NCI-H226 (cell line): Measurements from ENCODE around the gene SYT13.
"Not testable (repeated sequence)": the region's sequence is repeated elsewhere in the genome, so short reads cannot be mapped to it uniquely, and the experiment has no call there.

Source experiments
- DNase-seq: peaks from one replicate; pipeline ENCODE4 v3.0.0-alpha.2; 2015

SYT13 gene

DNA sequence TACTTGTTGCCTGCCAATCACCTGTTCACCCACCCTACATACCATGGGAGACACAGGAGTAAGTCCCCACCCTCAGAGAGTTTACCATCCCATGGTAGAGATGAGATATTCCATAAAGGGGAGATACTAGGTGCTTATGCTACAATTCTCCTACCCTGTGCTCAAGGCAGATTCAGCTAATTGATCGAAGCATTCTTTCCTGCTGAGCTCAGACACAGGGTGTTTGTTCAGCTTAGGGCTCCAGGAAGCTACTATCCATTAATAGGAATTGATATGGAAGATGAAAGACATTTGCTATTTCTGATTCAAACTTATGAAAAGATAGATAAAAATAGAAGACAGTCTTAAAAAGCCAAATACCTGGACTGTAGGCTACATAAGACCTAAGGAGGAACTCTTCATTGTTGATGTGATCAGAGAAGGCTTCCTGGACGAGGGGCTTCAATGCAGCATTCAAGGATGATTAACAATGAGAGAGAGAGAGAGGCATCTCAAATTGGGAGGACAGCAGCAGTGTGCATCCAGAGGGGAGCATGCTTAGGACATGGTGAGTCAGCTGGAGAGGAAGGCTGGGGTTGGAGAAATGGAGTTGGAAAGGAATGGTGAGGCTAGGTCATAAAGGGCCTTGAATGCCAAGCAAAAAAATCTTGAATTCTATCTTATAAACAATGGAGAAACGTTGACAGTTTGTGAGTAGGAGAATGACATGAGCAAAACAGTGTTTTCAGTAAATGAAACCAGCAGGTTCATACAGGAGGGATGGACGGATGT is 15.0 kb downstream of the SYT13 start:
- DNase-seq: no peak

DNA sequence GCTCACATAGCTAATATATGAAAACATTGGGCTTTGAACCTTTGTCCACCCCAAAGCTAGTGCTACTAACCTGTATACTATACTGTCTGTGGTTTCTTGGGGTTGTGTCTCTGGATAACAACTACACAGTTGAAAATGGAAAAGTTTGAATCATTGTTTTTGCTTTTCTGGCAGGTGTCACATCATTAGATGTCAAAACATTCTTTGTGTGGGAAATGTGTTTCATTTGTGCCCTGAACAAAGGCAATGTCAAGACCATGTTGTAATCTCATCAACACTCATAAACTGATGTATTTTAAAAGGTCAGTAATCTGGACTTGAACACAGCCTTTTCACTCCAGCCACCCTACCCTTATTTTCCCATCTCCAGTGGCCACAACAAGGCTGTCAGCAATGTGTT is 16.5 kb downstream of the SYT13 start:
- no peak for DNase-seq

- DNase-seq: no peak
Observed at GRCh38 chr11:45267652-45268299, 18.4 kb downstream of the SYT13 start.

GRCh38 chr11:45267052-45267451 is 19.1 kb downstream of the SYT13 start:
- DNase-seq: no peak

GRCh38 chr11:45266676-45267020 is 19.5 kb downstream of the SYT13 start:
- DNase-seq: no peak

- DNase-seq: no peak
Observed at GRCh38 chr11:45265969-45266675, 20.0 kb downstream of the SYT13 start.

DNA sequence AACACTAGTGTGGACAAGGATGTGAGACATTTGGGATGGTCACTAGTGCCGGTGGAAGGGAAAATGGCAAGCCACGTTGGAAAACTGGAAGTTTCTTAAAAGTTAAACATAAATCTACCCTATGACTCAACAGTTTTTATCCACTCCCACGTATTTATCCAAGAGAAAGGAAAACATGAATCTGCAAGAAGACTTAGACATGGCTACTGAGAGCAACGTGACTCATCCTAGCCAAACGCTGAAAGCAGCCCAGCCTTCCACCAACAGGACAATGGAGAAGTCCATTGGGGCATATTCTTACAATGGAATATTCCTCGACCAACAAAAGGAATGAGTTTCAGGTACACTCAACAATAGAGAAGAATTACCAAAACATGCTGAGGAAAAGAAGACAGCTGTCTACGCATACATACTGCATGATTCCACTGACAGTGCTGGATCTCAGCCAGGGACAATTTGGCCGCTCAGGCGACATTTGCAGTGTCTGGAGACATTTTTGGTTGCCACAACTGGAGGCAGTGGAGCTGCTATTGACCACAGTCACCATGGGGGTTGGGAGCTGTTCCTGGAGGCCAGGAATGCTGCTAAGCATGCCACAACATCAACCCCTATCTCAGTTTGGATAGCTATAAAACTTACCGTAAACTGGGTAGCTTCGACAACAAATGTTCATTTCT is 21.2 kb downstream of the SYT13 start:
- DNase-seq: peak; percentile 58

DNA sequence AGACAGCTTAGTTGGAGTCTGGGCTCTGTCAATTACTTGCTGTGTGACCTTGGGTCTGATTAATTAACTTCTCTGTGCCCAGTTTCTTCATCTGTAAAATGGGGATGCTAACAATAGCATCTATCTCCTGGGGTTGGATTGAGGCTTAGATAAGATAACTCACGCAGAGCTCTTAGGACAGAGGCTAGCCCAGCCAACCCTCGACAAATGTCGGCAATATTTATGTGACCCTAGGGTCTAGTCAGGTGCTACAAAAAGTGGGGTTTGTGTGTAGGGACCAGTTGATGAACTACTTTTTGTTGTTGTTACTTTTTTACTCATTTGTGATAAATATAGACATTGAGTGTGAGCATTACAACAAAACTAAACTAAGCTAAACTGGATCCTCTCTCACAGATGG is 22.4 kb downstream of the SYT13 start:
- DNase-seq: no peak

DNA sequence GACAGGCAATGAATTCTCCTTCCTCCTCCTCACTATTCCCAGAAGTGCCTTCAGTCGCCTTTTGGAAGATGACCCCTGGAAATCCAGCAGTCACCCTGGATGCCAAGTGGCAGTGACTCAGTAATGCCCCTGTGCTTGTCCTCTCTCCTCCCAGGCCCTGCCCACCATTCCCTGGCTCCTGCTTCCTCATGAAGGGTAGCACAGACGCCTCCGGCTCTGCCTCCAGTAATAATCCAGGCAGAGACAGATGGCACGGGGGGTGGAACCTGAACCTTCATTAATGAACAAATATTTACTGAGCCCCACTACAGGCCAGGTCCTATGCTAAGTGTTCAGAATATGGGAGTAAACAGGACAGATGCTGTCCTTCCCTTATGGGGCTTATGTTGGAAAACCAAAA is 23.2 kb downstream of the SYT13 start:
- no peak for DNase-seq

DNA sequence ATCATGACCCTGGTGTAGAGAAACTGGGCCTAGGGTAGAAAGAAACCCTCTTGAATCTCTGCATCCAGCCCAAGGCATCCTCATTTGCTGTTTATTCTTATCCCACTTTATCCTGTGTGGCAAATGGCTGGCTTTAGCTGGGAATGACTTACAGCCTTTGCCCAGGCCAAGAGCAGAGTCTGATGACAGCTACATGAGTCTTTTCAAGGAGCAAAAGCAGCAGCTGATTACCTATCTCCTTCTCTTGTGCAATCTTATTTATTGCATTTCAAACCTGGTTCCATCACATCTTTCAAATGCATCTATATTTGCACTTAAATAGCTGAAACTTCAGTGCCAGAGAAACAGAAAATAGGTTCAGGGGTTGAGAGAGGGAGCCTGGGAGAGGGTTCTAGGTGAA is 26.1 kb downstream of the SYT13 start:
- DNase-seq: no peak

DNA sequence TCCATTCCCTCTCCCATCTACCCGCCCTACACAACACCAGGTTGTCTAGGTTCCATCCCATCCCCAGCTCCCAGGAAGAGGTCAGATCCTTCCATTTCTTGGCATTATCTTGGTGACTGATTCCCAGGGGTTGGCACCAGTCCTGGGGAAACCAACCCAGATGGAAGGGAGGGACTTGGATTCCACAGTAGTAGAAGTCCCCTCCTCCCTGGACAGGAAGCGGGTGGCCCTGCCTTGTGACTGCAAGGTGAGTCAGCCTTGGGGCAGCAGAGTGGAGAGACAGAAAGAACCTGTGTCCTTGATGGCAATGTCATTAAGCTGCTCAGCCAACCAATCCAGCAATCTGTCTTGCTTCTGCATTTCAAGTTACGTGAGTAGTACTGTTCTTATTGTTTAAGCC is 26.5 kb downstream of the SYT13 start:
- DNase-seq: no peak

GRCh38 chr11:45258982-45259530 is 27.1 kb downstream of the SYT13 start:
- DNase-seq: no peak

- no peak for DNase-seq
Observed at GRCh38 chr11:45254070-45254469, 32.1 kb downstream of the SYT13 start.

- no peak for DNase-seq
Observed at GRCh38 chr11:45253640-45254039, 32.5 kb downstream of the SYT13 start.

GRCh38 chr11:45252877-45253276 is 33.3 kb downstream of the SYT13 start:
- DNase-seq: no peak

DNA sequence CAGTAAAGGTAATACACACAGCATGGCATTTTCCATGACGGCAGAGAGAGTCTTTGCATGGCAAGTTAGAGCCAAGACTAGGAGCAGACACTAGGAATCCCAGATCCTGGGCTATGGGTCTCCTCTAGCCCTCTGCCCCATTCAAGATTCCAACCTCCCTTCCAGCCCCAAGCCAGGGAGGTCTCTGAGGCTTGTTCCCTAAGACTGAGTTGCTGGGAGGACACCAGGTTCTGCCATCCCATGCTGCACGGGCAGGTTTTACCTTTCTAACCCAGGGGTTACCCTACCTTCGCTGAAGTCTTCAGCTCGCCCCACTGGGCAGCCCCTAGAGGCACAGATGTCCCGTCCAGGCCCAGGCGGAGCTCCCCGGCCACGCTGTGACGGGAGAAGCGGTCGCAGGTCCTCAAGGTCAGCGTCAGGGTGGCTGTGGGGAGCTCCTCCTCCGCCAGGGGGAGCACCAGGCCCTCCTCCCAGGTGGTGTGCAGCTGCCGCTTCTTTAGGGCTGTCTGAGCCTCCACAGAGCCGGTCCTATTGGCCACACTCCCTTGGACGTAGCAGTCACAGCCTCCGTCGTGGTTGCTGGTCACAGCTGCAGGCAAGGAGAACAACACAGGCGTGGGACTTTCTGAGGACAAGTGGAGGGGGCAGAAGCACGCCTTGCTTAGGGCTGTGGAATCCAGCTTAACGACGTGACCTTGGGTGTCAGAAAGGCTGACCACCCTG is 33.8 kb downstream of the SYT13 start:
- DNase-seq: no peak

GRCh38 chr11:45250035-45250718 is 36.0 kb downstream of the SYT13 start:
- DNase-seq: no peak

GRCh38 chr11:45249372-45249771 is 36.8 kb downstream of the SYT13 start:
- not testable (repeated sequence) for DNase-seq

DNA sequence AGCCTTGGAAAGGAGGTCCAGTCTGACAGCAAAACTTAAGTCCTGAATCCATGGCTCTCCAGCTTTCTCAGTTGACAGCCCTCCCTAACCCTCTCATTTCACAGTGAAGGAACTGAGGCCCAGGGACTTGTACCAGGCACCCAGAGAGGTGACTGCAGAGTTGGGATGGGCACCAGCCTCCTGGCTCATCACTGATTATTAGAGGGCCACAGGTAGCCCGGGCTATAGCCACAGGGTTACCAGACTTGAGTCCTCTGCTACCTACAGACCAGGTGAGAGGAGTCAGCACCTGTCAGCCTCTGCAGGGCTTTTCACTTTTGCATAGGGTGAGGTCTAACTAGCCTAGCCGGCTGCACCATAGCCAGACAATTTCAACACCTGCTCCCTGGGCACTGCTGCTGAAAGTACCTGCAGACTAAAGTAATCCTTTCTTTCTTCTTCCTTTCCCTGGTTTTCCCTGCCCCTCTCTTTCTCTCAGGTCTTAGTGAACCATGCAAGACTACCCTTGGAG is 37.6 kb downstream of the SYT13 start:
- DNase-seq: no peak

GRCh38 chr11:45247433-45247832 is 38.7 kb downstream of the SYT13 start:
- no peak for DNase-seq

GRCh38 chr11:45246241-45246640 is 39.9 kb downstream of the SYT13 start:
- DNase-seq: no peak
